ENCODE measurements around the gene LYPD6. TPM values are rescaled to one million over a fixed set of nuclear protein-coding genes. Genes with fewer than 3 reads are reported as not detected.

Gene LYPD6
- total and polyA plus RNA-seq, 2 donors (not counting 3 experiments of a cell fraction or from before 2014, with no cell fraction given): 3.0 to 4.0 TPM

DNA sequence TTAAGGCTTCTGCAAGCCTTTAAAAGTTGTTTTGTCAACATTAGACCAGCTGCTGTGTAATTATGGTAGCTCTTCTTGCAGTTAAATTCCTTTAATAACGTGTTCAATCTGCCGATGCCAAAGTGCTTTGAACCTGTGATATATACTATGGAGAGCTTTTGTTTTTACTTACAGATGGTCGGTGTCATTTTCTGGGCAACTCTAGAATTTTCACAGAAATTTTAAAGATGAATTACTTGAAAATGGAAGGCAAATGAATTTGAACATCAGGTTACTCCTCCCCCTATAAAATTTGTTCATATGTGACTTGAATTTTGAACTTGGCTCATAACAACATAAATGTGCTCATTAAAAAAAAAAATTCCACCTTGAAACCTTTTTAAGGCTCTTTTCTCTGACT lies 23.0 kb downstream of the LYPD6 start:
- H3K9me1 ChIP-seq (replicated peaks; ENCODE audit: control insufficient read depth, extremely low read depth, insufficient read depth, low read length): no peaks in the 10 kb centered on the region
- TF ChIP-seq POLR2AphosphoS5 (IDR thresholded peaks at IDR 0.05; ENCODE audit: insufficient read depth, low read depth, low read length) (no peak), GATA2 (IDR thresholded peaks at IDR 0.05; ENCODE audit: insufficient read depth, insufficient read length, low read depth, low read length) (no peak), JUN (IDR thresholded peaks at IDR 0.05; ENCODE audit: borderline replicate concordance, insufficient read depth, insufficient read length, low read depth) (no peak), EZH2 (IDR thresholded peaks at IDR 0.05; ENCODE audit: borderline replicate concordance, low read depth, low read length, severe bottlenecking) (no peak), FOS (IDR thresholded peaks at IDR 0.05; ENCODE audit: borderline replicate concordance, insufficient read depth, low read length) (no peak), POLR2A (IDR thresholded peaks at IDR 0.05; ENCODE audit: low read depth, low read length) (no peak)
- TF ChIP-seq, protein P1, sequence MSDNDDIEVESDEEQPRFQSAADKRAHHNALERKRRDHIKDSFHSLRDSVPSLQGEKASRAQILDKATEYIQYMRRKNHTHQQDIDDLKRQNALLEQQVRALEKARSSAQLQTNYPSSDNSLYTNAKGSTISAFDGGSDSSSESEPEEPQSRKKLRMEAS (IDR thresholded peaks at IDR 0.05; ENCODE audit: insufficient read depth, insufficient read length): no peak
- TF ChIP-seq, protein P2, sequence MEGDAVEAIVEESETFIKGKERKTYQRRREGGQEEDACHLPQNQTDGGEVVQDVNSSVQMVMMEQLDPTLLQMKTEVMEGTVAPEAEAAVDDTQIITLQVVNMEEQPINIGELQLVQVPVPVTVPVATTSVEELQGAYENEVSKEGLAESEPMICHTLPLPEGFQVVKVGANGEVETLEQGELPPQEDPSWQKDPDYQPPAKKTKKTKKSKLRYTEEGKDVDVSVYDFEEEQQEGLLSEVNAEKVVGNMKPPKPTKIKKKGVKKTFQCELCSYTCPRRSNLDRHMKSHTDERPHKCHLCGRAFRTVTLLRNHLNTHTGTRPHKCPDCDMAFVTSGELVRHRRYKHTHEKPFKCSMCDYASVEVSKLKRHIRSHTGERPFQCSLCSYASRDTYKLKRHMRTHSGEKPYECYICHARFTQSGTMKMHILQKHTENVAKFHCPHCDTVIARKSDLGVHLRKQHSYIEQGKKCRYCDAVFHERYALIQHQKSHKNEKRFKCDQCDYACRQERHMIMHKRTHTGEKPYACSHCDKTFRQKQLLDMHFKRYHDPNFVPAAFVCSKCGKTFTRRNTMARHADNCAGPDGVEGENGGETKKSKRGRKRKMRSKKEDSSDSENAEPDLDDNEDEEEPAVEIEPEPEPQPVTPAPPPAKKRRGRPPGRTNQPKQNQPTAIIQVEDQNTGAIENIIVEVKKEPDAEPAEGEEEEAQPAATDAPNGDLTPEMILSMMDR (IDR thresholded peaks at IDR 0.05; ENCODE audit: extremely low read depth in 1 of 2, insufficient read depth in 1 of 2, low read depth in 1 of 2, low read length in 2 of 2): no peak
- H3K36me3 ChIP-seq (ENCODE audit: control insufficient read depth in 2 of 2, extremely low read depth in 1 of 2, insufficient read depth in 2 of 2, low read length in 2 of 2): no peaks in the 10 kb centered on the region
- no peaks in the 10 kb centered on the region for H3K9me3 ChIP-seq (replicated peaks; ENCODE audit: control insufficient read depth, insufficient read depth, low read length)
- ChIA-PET CTCF (no interaction called here), POLR2A (no interaction called here)
- H3K4me3 ChIP-seq (replicated peaks in 1 of 3; ENCODE audit: insufficient read depth in 1 of 3, low read depth in 1 of 3, low read length in 3 of 3): no peak overlapping the region
- intact Hi-C loops (cut with micrococcal nuclease) (no loop called here), dilution Hi-C loops (cut with MboI; ENCODE audit: extremely low pct_ligation_motif_present, low sequenced_read_pairs) (no loop called here)
- no peak overlapping the region for H3K9ac ChIP-seq (replicated peaks; ENCODE audit: extremely low read depth, insufficient read depth, low read length)
- DNase-seq (ENCODE audit: low read depth, low spot score) (no peak), FAIRE-seq (no peak)
- H3K27ac ChIP-seq (ENCODE audit: insufficient read depth, low read depth, low read length): no peak overlapping the region
- no peaks in the 10 kb centered on the region for H3K4me1 ChIP-seq (ENCODE audit: control insufficient read depth, extremely low read depth, insufficient read depth, low read length)
- H4K20me1 ChIP-seq (replicated peaks; ENCODE audit: control insufficient read depth, extremely low read depth, insufficient read depth, low read length): no peaks in the 10 kb centered on the region
- BruUV-seq (replicated peaks): no TSS peak
- H2AFZ ChIP-seq (ENCODE audit: low read depth, low read length): no peak overlapping the region
- no peak overlapping the region for H3K4me2 ChIP-seq (ENCODE audit: insufficient read depth, low read length)
- H3K79me2 ChIP-seq (ENCODE audit: control insufficient read depth, insufficient read depth, low read length): no peaks in the 10 kb centered on the region
- no peaks in the 10 kb centered on the region for H3K27me3 ChIP-seq (ENCODE audit: control insufficient read depth in 2 of 2, insufficient read depth in 2 of 2, low read length in 2 of 2)

Measured in endothelial cell of umbilical vein (primary cell).